HG02884 (cell line): ENCODE data around the gene TRIP13.
"Not testable (repeated sequence)": the region's sequence is repeated elsewhere in the genome, so short reads cannot be mapped to it uniquely, and the experiment has no call there.

Experiments
- ATAC-seq: cut with Tn5 transposase; IDR thresholded peaks from one replicate; pipeline ENCODE4 v1.9.1; 2021; ENCODE audit warnings: mild to moderate bottlenecking, moderate library complexity; ENCODE audit not compliant: unreplicated experiment

TRIP13 gene

GRCh38 chr5:889075-889710 lies 3.5 kb upstream of the TRIP13 start:
- no peak for ATAC-seq

- ATAC-seq: no peak
Measured at GRCh38 chr5:891117-891836, 1.4 kb upstream of the TRIP13 start.

DNA sequence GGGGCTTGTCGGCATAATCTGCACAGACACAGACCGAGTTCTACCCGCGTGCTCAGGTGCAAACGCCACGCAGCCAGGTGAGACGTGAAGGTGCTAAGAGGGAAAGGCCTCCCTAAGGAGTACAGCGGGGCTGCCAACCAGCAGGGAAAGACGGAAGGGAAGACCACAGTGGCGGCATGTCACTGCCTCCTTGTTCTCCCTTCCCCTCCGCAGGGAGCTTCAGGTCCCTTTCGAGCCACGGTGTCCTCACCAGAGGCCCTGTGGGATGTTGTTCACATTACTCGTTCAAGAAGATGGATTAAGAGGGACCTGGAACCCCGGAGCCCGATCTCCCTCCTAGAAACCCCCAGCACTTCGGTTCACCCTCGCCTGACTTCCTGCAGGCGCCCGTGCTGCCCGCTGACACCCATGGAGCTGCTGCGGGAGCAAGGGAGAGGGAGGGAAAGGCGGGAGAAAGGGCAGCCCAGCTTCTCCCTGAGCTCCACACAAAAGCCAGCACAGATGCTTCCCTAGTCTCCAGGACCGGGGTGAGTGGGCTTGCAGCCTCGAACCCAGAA lies 769 bp upstream of the TRIP13 start:
- no peak for ATAC-seq

- no peak for ATAC-seq
Measured at GRCh38 chr5:893137-893506, 438 bp downstream of the TRIP13 start.

GRCh38 chr5:893711-894110 lies 1.0 kb downstream of the TRIP13 start:
- no peak for ATAC-seq

DNA sequence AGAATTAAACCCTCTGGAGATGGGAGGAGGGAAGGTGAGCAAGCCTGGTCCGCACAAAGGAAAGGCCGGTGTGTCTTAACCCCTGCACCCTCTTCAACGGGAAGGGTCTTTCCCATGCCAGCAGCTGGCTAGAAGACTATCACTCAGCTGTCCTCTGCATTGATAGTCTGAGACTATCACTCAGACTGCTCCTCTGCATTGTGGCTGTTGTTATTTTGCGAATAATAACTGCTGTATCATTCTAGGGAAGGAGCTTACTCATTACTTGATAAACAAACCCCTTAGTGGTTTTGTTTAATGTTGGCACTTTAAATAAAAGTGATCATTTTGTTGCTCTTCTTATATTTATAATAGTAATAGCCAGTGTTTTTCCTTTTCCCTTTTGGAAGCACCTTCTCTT lies 8.1 kb downstream of the TRIP13 start:
- ATAC-seq: no peak

DNA sequence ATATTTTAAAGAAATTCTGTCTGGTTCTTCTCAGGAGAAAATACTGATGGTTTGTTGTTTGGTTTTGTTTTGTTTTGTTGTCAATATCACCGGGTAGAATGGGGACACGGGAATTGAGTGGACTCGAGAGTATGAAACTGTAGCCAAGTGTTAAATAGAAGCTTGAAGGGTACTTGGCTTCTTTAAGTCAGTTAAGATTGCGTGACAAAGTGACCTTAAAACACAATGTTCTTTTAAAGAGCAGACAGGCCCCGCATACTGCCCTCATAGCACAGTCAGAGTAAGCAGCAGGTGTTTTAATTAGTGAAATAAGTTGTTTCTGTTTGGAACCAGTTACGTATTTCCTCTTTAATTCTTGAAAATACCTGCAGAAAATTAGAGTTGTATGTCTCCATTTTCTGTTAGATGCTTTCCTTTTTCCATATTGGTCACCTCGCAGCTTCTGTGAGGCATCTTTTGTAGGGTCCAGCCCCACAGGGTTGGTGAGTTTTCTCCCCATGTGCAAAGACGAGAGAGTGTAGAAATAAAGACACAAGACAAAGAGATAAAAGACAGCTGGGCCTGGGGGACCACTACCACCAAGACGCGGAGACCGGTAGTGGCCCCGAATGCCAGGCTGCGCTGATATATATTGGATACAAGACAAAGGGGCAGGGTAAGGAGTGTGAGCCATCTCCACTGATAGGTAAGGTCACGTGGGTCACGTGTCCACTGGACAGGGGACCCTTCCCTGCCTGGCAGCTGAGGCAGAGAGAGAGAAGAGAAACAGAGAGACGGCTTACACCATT lies 9.6 kb downstream of the TRIP13 start:
- no peak for ATAC-seq

- ATAC-seq: no peak
Measured at GRCh38 chr5:903756-904096, 11.0 kb downstream of the TRIP13 start.

GRCh38 chr5:905139-905642 lies 12.5 kb downstream of the TRIP13 start:
- ATAC-seq: no peak

GRCh38 chr5:907366-907910 lies 14.8 kb downstream of the TRIP13 start:
- no peak for ATAC-seq

DNA sequence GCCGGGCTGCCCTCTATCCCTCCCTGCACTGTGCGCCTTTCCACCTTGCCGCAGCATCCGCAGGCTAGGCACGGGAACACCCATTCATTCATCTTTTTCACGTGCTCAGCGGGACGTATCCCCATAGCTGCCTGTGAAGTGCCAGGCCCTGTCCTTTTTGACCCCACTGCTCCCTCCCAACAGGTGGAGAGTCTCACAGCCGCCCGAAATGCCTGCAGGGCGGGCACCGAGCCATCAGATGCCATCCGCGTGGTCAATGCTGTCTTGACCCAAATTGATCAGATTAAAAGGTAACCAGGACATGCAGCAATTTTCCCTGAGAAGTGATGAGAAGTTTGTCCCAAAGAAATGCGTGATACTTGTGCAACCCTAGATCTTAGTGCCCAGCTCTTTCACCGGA lies 15.5 kb downstream of the TRIP13 start:
- no peak for ATAC-seq

DNA sequence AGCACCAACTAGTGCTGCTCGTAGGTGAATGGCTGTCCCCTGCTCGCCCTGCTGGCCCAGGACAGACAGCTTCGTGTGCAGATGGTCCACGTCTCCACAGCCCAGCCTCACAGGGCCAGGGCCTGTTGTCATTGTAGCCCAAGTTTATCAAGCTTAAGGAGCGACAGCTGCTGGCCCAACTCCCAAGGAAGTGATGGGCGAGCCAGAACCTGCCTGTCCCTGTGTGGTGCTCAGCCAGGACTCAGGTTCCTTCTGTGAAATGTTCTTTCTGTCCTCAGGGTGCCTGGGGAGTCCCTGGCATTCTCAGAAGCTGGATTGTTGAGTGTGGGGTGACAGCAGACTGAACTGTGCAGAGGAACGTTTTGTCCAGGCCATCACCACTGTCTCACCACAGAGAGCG lies 16.4 kb downstream of the TRIP13 start:
- ATAC-seq: no peak

DNA sequence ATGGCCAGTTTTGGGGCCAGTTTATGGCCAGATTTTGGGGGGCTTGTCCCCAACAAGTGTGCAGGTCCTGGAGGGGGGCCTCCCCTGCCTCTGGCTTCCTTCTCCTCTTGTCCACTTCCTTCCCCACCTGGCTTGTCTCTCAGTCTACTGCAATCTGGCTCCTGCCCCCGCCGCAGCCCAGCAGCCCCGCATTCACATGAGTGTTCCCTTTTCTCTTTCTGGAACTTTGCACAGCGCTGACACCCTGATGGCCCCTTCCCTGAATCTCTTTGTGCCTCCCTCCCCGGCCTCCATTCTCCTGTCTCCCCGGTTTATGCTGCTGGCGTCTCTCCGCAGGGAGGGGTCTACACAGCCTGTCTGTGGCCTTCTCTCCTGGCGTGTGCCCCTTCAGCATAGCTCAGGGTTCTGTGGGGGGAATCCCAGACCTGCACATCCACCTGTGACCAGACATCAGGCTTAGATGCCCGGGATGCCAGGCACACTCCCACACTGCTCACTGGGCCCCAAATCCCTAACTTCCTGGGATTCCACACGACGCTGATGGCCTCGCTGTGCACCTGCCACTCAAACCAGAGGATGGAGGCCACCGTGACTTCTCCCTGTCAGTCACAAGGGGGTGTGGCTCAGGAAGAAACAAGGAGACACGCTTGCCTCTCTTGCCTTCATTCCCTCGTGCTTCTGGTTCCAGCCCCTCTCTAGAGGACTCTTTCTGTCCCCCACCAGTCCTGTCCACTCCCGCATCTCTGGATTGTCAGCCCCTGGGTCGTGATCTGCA lies 17.5 kb downstream of the TRIP13 start:
- ATAC-seq: no peak

GRCh38 chr5:910769-911160 lies 18.1 kb downstream of the TRIP13 start:
- no peak for ATAC-seq

- ATAC-seq: no peak
Measured at GRCh38 chr5:911601-912000, 18.9 kb downstream of the TRIP13 start.

GRCh38 chr5:912280-913091 lies 19.8 kb downstream of the TRIP13 start:
- ATAC-seq: no peak

- ATAC-seq: no peak
Measured at GRCh38 chr5:914174-914573, 21.5 kb downstream of the TRIP13 start.

GRCh38 chr5:914612-915011 lies 21.9 kb downstream of the TRIP13 start:
- ATAC-seq: no peak

DNA sequence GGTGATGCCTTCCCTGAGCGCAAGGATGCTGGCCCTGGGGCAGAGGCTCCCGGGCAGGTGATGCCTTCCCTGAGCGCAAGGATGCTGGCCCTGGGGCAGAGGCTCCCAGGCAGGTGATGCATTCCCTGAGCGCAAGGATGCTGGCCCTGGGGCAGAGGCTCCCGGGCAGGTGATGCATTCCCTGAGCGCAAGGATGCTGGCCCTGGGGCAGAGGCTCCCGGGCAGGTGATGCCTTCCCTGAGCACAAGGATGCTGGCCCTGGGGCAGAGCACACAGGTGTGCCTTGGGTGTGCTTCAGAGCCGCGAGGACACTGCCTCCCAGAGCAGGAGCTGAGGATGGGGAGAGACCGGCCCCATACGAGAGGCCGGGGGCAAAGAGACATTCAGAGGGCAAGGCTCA lies 22.7 kb downstream of the TRIP13 start:
- ATAC-seq: not testable (repeated sequence)

DNA sequence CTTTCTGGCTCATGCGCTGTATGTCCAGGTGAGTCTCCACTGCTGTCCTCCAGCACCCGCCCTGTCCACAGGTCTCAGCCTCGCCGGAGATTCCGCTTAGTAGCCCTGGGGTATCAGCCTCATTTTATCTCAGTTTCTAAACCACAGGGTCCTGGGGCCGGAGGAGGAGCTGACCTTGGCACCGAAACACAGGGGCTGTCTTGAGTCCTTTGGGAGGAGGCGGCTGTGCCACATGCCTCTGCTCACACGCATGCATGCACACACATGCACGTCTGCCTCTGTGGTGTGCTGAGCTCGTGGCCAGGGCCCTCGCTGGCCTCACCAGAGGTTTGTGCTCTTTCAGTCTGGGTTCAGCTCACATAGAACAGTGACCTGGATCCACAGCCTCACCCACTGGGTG lies 23.3 kb downstream of the TRIP13 start:
- ATAC-seq: no peak
